GM19328 (cell line): ENCODE data around the gene ZDHHC17.
A peak's percentile ranks its signal among the peaks of the same experiment; 100 is the strongest.
"Not testable (repeated sequence)": the region's sequence is repeated elsewhere in the genome, so short reads cannot be mapped to it uniquely, and the experiment has no call there.

Source experiments
- ATAC-seq: cut with Tn5 transposase; IDR thresholded peaks from one replicate; pipeline ENCODE4 v1.9.1; 2021; ENCODE audit warnings: mild to moderate bottlenecking, moderate library complexity; ENCODE audit not compliant: unreplicated experiment

ZDHHC17 gene

DNA sequence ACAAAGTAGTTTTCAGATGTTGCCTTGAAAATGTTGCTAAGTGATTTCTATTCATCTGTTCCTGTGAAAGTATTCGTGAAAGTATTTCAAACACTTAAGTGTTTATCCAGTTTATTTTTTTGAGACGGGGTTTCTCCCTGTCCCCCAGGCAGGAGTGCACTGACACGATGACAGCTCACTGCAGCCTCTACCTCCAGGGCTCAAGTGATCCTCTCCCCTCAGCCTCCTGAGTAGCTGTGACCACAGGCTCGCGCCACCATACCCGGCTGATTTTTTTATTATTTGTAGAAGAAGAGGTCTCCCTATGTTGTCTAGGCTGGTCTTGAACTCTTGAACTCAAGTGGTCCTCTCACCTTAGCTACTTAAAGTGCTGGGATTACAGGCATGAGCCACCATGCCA, 1.7 kb downstream of the ZDHHC17 start:
- ATAC-seq, result no peak

DNA sequence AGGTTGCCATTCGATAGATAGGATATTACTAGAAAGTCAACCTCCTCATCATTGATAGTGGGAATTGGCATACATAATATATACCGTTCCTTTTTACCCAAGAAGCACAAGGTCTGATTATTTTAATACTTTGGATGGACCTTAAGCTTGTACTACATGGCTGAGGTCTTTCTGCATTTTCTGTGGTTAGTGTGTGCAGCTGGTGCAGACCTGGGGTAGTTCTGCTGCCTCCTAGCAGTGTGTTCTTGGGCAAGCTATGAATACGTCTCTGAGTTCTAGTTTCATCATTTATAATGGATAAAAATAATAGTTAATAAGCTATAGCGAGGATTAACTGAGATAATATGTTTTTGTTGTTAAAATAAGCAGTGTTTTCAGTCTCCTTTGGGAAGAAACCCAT, 2.2 kb downstream of the ZDHHC17 start:
- no peak for ATAC-seq

DNA sequence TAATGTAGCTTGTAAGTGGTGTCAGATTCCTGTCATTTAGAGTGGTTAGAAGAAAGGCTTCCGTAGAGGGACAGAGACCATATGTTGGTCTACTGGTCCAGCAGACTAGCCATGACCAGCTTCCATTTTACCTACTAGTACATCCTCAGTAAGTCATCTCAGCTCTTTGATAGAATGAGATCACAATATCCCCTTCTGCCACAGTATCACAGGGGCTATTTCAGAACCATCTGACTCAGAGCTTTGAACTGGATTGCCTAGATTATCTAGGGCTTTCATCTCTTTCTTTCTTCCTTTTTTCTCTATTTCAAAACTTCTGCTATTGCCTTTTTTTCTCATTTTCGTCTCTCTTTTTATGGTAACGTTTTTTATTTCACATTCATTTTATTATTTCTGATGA, 4.7 kb downstream of the ZDHHC17 start:
- no peak for ATAC-seq

DNA sequence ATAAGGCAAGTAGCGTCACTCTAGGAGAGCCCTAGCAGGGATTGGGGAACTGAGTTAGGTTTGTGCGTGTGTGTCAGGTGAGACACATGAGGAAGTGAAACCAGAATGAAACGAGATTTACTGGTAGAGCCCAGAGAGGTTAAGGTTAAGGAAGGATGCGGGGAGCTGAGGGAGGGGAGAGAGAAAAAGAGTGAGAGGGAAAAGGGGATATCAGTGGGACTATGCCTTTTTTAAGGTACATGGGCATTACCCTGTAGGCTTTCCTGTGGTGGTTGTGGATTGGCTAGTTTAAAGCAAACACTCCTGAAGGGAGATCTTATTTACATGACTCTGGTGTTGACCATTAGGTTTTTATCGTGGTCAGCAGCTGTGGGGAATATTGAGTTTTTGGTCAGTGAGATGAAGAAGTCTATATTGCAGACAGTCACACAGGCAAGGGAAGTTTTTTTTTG, 13.9 kb downstream of the ZDHHC17 start:
- peak; percentile 100 for ATAC-seq

DNA sequence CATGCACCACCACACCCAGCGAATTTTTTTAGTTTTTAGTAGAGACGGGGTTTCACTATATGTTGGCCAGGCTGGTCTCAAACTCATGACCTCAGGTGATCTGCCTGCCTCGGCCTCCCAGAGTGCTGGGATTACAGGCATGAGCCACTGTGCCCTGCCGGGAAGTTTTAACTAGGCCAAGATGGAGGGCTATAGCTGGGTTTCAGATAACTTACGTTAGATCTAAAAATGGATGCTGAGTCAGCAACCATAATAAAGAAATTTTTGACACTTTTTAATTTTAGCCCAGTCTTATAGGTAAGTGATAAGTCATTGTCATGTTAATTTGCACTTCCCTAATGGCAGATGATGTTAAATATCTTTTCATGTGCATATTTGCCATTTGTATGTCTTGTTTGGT, 14.4 kb downstream of the ZDHHC17 start:
- ATAC-seq, result no peak

DNA sequence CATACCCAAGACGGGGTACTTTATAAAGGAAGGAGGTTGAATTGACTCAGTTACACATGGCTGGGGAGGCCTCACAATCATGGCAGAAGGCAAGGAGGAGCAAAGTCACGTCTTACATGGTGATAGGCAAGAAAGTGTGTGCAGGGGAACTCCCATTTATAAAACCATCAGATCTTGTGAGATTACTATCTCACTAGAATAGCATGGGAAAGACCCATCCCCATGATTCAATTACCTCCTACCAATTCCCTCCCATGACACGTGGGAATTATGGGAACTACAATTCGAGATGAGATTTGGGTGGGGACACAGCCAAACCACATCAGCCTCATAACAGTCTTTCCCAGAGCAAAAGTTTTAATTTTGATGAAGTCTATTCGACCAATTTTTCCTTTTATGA, 15.4 kb downstream of the ZDHHC17 start:
- ATAC-seq, result not testable (repeated sequence)

DNA sequence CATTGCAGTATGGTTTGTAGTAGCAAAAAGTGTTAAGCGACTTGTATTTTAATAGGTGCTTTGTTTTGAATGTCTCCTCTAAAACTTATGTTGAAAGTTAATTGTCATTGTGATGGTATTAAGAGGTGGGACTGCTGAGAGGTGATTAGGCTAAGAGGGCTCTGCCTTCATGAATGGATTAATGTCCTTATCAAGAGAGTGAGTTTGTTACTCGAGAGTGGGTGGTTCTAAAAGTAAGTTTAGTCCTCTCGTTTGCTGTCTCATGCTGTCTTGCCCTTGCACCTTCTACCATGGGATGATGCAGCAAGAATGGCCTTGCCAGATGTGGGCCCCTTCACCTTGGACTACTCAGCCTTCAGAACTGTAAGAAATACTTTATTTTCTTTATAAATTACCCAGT, 17.4 kb downstream of the ZDHHC17 start:
- ATAC-seq, result no peak

DNA sequence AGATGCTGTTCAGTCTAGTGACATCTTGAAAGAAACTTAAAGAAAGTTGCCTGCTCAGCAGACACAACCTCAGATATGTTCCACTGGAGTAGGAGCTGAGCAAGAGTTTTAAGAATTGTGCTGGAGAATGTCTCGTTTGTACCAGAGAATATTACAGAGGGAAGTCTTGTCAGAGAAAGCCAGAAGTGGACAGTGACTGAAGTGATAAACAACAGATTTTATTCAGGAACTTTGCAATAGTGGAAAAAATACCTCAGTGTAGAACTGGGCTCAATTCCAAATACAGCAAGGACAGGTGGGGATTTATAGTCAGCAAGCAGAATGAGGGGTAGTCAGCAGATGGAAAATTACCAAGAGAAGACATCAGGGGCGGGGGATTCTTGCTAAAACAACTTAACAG, 18.6 kb downstream of the ZDHHC17 start:
- no peak for ATAC-seq

DNA sequence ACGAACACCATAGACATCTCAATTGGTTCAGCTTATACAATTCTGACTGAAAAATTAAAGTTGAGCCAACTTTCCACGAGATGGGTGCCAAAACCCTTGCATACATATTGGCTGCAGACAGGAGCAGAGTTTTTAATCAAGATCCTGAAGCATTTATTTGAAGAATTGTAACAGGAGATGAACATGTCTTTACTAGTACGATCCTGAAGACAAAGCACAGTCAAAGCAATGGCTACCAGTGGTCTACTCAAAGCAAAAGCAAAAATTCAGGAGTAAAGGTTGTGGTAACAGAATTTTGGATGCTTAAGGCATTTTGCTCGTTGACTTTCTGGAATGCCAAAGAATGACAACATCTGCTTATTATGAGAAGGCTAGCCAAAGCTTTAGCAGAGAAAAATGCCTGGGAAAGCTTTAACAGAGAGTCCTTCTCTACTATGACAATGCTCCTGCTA, 20.7 kb downstream of the ZDHHC17 start:
- ATAC-seq, result no peak

DNA sequence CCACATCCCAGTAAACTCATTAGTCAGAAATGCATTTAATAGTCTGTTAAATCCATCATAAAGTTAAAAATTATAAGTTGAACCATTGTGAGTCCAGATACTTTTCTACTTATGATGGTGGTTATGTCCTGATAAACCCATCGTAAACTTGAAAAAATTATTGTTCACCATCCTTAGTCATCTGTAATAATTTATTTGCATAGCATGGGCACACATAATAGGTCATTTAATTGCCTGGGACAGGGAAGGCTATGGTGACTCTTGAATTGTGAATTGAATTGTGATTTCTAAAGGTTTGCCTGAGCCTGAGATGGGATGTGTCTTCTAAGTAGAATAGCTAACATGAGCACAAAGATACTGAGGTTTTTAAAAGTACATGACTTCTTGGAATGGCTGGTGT, 21.5 kb downstream of the ZDHHC17 start:
- no peak for ATAC-seq

DNA sequence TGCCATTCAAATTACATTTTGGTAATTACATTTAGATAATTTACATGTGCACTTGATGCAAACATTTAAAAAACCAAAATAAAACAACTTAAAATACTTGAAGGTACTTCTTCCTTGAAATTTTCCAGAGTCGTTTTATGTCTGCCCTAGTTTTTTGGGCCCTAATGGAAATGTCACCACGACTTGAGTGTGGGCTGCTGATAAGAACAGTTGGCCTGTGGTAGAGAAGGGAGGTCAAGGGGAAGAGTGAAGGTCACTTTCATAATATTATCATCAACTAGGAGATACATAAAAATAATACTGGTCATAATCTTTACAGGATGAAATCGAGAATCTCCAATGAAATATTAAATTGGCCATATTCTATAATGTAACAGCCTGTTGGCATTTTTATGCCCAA, 23.1 kb downstream of the ZDHHC17 start:
- ATAC-seq, result no peak

DNA sequence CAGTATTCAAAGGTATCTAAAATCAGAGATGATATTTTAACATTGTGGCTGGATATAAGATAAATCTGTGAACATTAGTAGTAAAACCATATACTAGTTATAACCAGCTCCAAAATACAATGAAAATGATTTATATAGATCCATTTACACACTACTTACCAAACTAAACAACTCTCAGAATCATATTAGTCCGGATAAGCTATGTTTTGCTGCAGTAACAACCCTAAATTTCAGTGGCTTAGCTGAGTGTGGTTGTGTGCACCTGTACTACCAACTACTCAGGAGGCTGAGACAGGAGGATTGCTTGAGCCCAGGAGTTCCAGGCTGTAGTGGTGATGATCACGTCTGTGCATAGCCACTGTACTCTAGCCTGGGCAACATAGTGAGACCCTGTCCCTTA, 23.8 kb downstream of the ZDHHC17 start:
- ATAC-seq, result no peak

DNA sequence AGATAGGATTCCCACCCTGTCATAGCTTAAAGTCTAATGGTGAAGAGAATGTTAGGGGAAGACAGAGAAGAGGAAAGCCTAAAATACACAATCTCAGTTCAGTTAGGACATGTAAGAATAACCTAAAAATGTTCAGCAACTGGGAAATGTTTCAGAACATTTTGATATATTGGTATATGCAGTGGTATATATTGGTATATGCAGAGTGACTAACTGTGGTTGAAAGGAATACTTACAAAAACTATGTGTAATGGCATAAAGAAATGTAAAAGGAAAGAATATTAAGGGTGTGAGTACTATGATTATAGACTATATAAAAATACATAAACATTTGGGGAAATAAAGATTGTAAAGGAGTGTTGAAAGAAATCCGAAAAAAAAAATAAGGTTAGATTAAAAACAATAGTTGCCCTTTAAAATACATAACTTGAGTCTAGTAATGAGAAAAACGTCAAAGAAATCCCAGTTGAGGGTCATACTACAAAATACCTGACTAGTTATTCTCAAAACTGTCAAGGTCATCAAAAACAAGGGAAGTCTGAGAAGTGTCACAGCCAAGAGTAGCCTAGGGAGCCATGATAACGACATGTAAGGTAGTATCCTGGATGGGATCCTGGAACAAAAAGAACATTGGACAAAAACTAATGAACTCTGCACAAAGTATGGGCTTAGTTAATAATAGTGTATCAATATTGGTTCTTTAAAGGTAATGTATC, 25.6 kb downstream of the ZDHHC17 start:
- ATAC-seq, result no peak

DNA sequence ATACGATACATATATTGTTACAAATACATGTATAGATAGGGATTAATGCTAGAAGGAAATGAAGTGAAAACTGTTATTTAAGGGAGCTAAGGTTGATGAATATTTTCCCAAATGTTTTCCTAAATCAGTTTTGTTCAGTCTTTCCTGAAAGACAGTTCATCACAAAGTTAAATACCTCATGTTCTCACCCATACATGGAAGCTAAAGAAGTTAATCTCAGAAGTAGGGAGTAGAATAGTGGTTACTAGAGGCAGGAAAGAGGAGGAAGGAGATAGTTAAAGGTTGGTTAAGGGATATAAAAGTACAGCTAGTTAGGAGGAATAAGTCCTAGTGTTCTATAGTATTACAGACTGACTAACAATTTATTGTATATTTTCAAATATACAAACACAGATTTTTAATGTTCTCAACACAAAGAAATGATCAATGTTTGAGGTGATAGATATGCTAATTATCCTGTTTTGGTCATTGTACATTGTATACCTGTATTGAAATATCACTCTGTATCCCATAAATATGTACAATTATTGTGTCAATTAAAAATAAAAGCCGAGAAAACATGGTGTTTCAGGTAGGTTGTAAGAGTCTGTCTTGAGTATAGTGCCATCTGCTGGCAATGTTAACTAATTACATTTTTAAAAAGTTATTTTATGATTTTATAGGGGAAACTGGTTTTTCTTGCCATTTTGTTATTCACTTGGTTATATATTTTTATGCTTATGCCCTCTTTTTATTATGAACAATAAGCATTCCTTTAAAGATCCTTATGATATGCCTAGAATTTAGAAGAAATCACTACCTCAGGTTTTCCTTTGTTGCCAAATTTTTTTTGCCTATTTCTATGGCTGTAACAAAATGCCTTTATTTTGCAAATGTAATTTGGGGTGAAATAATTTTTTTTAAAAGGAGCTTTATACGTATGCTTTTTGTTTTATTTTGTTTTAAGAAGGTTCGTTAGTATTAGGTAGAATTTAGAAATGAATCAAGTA, 26.9 kb downstream of the ZDHHC17 start:
- ATAC-seq, result no peak

DNA sequence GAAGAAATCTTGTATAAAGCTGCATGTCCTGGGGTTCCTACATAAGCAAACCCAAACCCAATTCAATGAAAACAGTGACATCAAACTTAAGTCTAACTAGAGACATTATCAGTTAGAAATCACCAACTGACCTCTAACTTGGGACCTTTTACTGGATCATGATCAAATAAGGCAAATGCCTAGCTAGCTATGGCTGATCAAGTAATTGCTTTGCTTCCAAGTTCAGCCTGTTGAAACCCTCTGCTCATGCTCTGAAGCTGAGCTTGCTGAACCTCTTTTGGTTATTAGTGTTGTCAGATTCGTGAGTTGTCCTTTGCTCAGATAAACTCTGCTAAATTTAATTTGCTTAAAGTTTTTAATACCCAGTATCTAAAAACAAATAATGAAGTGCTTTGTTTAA, 28.9 kb downstream of the ZDHHC17 start:
- ATAC-seq, result no peak

DNA sequence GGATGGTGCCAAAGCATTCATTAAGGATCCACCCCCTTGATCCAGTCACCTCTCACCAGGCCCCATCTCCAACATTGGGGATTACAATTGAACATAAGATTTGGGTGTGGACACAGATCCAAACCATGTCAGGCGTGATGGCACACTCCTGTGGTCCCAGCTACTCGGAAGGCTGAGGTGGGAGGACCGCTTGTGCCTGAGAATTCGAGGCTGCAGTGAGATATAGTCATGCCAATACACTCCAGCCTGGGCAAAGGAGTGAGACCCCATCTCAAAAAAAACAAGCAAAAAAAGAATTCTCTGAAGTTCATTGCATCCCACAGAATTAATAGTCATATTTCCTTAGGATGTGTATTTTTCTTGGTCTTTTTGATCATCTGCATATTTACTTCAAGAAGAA, 34.9 kb downstream of the ZDHHC17 start:
- no peak for ATAC-seq

DNA sequence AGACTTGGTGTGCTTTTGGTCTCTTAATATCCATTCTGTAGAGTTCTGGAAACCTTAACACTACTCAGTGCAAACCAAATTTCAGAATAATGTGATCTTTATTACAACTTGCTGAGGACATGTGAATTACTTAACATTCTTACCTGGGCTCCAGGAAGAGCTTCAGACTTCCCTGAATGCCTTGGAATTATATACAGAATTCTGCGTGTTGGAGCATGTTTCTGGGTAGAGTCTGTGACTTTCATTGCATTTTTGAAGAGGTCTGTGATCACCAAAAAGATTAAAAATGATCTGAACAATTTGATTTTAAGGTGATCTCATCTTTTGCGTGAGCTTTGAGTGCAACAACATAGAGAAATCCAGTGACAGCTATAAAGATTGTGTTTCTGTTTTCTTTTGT, 35.4 kb downstream of the ZDHHC17 start:
- ATAC-seq, result no peak

DNA sequence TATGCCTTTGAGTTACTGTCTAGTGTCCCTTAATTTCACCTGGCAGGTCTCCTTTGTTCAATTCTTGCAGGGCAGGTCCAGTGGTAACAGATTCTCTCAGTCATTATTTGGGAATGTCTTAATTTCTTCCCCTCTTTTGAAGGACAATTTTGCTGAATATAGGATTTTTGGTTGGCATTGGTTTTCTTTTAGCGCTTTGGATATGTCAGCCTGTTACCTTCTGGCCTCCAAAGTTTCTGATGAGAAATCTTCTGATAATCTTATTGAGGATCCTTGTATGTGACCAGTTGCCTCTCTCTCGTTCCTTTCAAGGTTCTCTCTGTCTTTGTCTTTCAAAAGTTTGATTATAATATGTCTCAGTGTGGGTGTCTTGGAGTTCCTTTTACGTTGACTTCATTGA, 38.1 kb downstream of the ZDHHC17 start:
- no peak for ATAC-seq

DNA sequence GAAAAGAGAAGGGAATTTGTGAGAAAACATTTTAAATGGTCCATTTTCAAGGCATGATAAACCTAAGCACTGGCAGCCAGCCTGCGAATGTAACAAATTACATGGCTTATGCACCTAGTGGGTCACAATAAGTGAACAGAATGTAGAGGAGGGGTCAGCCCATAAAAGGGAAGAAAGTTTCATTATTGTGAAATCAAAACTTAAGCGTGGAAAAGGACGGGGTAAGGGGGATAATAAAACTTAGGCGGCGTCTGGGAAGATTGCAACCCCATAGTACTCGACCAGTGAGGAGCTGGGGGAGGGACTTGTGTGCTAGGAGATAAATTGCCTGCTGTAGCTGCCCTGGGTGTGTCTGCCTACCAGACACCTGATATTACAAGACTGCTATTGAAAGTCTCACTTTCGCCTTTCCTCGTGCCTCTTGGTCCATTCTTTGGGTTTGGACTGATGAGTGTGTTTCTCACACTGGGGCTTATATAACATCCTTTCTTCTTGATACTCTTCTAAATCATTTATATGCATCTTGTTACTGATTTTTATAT, 40.6 kb downstream of the ZDHHC17 start:
- ATAC-seq, result no peak

DNA sequence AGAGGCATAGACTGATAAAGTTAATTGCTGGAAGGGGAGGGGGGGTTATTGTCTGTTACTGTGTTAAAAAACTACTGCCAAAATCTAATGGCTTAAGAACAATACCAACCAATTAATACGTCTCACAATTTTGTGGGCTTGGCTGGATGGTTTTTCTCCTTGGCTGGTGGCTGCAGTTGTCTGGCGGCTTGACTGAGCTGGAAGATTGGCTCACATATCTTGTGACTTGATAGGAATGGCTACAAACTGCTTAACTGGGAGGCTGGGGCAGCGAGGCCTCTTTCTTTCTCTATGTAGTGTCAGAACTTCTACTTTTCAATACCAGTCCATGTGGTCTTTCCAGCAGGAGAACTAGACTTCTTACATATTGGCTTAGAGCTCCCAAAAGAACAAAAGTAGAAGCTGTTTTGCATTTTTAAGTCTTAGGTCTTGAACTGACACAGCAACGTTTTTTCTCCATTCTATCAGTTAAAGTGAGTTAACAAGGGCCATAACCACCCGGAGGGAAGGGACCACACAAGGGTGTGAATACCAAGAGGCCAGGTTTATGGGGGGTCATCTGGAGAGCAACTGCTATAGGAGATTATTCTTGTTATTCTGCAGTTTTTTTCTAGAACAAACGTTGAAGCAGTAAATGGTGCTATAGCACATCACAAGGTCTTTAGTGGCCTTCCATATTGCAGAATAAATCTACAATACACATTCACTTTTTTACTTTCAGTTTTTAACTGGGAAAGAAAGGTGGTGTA, 46.9 kb downstream of the ZDHHC17 start:
- ATAC-seq, result no peak

DNA sequence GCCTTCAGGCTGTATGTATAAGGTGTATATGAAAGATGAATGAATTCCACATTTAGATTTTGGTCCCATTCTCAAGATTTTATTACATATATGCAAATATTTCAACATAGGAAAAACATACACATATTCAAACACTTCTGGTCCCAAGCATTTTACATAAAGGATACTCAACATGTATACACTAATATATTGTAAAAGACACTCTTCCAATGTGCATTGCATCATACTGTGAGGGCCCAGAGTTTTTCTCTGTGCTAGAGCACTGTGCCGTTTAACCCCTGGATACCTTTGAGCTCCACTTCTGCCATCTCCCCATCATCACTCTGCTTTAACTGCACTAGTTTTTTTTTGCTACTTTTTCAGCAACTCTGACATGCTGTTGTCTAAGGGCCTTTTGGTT, 48.1 kb downstream of the ZDHHC17 start:
- ATAC-seq, result no peak
